HS-27A (cell line): Measurements from ENCODE around the gene ANKRD12.
"Not testable (repeated sequence)": the region's sequence is repeated elsewhere in the genome, so short reads cannot be mapped to it uniquely, and the experiment has no call there.

Experiments
- DNase-seq: peaks from one replicate; pipeline ENCODE4 v3.0.0-alpha.2; 2012; ENCODE audit warnings: low read depth, missing footprints

ANKRD12 gene

GRCh38 chr18:9234528-9234927 is 97.9 kb downstream of the ANKRD12 start:
- DNase-seq: no peak

- DNase-seq: no peak
Observed at GRCh38 chr18:9237981-9238380, 101.4 kb downstream of the ANKRD12 start.

- no peak for DNase-seq
Observed at GRCh38 chr18:9239720-9240119, 103.1 kb downstream of the ANKRD12 start.

GRCh38 chr18:9240270-9240669 is 103.7 kb downstream of the ANKRD12 start:
- DNase-seq: no peak

- DNase-seq: no peak
Observed at GRCh38 chr18:9243029-9243428, 106.4 kb downstream of the ANKRD12 start.

- no peak for DNase-seq
Observed at GRCh38 chr18:9244376-9244775, 107.8 kb downstream of the ANKRD12 start.

- DNase-seq: no peak
Observed at GRCh38 chr18:9248661-9249060, 112.1 kb downstream of the ANKRD12 start.

GRCh38 chr18:9249254-9249653 is 112.7 kb downstream of the ANKRD12 start:
- no peak for DNase-seq

- no peak for DNase-seq
Observed at GRCh38 chr18:9259173-9259572, 122.6 kb downstream of the ANKRD12 start.

- no peak for DNase-seq
Observed at GRCh38 chr18:9260388-9261380, 124.1 kb downstream of the ANKRD12 start.

GRCh38 chr18:9263264-9263663 is 126.7 kb downstream of the ANKRD12 start:
- DNase-seq: no peak

- not testable (repeated sequence) for DNase-seq
Observed at GRCh38 chr18:9264797-9265196, 128.2 kb downstream of the ANKRD12 start.

GRCh38 chr18:9273221-9273620 is 136.6 kb downstream of the ANKRD12 start:
- no peak for DNase-seq

- no peak for DNase-seq
Observed at GRCh38 chr18:9275890-9276289, 139.3 kb downstream of the ANKRD12 start.

GRCh38 chr18:9278028-9278427 is 141.4 kb downstream of the ANKRD12 start:
- DNase-seq: no peak

- no peak for DNase-seq
Observed at GRCh38 chr18:9280849-9281248, 144.3 kb downstream of the ANKRD12 start.

- no peak for DNase-seq
Observed at GRCh38 chr18:9281780-9282179, 145.2 kb downstream of the ANKRD12 start.

- DNase-seq: no peak
Observed at GRCh38 chr18:9283791-9284190, 147.2 kb downstream of the ANKRD12 start.

- DNase-seq: no peak
Observed at GRCh38 chr18:9285604-9286003, 149.0 kb downstream of the ANKRD12 start.

GRCh38 chr18:9287036-9287435 is 150.5 kb downstream of the ANKRD12 start:
- DNase-seq: no peak

- no peak for DNase-seq
Observed at GRCh38 chr18:9289698-9290097, 153.1 kb downstream of the ANKRD12 start.

GRCh38 chr18:9290156-9290555 is 153.6 kb downstream of the ANKRD12 start:
- no peak for DNase-seq

- DNase-seq: no peak
Observed at GRCh38 chr18:9292047-9292446, 155.5 kb downstream of the ANKRD12 start.

GRCh38 chr18:9293948-9294347 is 157.4 kb downstream of the ANKRD12 start:
- DNase-seq: no peak
